ENCODE results near the gene SCD5.

SCD5 gene

DNA sequence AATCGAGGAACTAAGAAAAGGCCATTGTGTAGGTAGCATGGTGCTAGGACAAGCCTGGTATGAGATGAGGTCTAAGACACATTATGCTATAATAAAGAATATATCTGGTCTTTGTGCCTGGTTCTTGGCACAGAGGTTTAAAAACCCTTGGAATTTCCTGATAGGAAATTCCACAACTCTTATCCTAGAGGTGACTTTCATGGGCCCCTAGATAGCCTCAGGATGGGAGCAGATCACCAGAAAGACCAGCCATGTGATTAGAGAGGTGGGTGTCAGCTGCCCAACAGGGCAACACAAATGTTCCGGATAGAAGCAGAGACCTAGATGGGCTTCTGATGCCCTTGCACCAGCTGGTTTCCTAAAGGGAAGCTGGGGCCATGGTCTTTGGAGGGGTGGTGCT, 107.2 kb downstream of the SCD5 start:
- intact Hi-C loops (cut with DNase I; ENCODE audit: low total_unique reads) = no loop called here
- TF ChIP-seq, protein P1, sequence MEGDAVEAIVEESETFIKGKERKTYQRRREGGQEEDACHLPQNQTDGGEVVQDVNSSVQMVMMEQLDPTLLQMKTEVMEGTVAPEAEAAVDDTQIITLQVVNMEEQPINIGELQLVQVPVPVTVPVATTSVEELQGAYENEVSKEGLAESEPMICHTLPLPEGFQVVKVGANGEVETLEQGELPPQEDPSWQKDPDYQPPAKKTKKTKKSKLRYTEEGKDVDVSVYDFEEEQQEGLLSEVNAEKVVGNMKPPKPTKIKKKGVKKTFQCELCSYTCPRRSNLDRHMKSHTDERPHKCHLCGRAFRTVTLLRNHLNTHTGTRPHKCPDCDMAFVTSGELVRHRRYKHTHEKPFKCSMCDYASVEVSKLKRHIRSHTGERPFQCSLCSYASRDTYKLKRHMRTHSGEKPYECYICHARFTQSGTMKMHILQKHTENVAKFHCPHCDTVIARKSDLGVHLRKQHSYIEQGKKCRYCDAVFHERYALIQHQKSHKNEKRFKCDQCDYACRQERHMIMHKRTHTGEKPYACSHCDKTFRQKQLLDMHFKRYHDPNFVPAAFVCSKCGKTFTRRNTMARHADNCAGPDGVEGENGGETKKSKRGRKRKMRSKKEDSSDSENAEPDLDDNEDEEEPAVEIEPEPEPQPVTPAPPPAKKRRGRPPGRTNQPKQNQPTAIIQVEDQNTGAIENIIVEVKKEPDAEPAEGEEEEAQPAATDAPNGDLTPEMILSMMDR (IDR thresholded peaks at IDR 0.05) = no peak
- Histone ChIP-seq H3K27me3 (no peaks in the 10 kb centered on the region), H3K36me3 (no peaks in the 10 kb centered on the region), H3K9me3 (no peaks in the 10 kb centered on the region), H3K27ac (no peak overlapping the region), H3K4me1 (no peaks in the 10 kb centered on the region), H3K4me3 (no peak overlapping the region)
- DNase-seq = no peak

- Histone ChIP-seq H3K36me3 (no peaks in the 10 kb centered on the region), H3K4me1 (no peaks in the 10 kb centered on the region), H3K4me3 (no peak overlapping the region), H3K27ac (no peak overlapping the region), H3K9me3 (no peaks in the 10 kb centered on the region), H3K27me3 (no peaks in the 10 kb centered on the region)
- intact Hi-C loops (cut with DNase I; ENCODE audit: low total_unique reads) = no loop called here
- DNase-seq = no peak
- TF ChIP-seq, protein P1 (IDR thresholded peaks at IDR 0.05) = no peak
Observed at GRCh38 chr4:82688091-82688795, 110.4 kb downstream of the SCD5 start.

DNA sequence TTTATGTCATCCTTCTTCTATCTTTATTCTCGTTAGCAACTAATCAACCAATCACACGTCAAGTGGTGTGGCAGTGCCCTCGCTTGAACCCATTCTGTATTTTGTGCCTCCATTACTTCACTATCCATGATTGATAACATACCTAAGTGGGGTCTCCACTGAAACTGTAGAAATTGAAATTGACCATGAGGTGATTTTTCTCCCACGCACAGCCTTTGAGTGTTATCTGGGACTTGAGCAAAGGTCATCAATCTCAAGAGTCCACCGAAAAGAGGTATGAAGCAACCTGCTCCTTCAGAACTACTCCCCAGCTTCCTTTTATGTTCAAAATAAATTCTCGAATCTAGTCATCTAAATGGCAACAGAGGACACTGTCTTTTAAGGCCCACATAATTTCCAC, 111.1 kb downstream of the SCD5 start:
- no peaks in the 10 kb centered on the region for H3K4me1 ChIP-seq
- no peak for DNase-seq
- no peaks in the 10 kb centered on the region for H3K27me3 ChIP-seq
- no peak overlapping the region for H3K27ac ChIP-seq
- no peak overlapping the region for H3K4me3 ChIP-seq
- no peaks in the 10 kb centered on the region for H3K9me3 ChIP-seq
- TF ChIP-seq, protein P1 (IDR thresholded peaks at IDR 0.05) = no peak
- intact Hi-C loops (cut with DNase I; ENCODE audit: low total_unique reads) = no loop called here
- H3K36me3 ChIP-seq = no peaks in the 10 kb centered on the region

DNA sequence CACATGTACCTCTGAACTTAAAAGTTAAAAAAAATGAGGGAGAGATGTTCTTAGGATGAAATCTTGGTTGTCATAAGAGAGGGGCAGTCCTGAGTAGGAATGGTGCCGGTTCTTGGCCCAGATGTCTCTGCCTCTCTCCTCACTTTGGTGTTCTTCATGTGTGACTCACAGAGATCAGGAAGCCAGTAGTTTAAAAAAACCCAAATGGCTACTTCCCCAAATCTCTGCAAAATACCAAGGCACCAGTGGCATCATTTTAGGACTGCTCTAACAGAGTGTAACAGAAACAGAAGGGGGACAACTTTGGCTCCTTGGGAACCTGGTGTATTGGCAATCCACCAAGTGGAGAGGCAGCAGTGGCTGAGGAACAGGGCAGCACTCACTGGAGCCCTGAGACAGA, 116.8 kb downstream of the SCD5 start:
- DNase-seq = no peak
- Histone ChIP-seq H3K4me3 (no peak overlapping the region), H3K27me3 (no peaks in the 10 kb centered on the region), H3K4me1 (no peaks in the 10 kb centered on the region), H3K27ac (no peak overlapping the region), H3K9me3 (no peaks in the 10 kb centered on the region), H3K36me3 (peaks cover 0 to 4% (median 0%) of the 10 kb centered on the region in 3 donors)
- TF ChIP-seq, protein P1 (IDR thresholded peaks at IDR 0.05) = no peak
- intact Hi-C loops (cut with DNase I; ENCODE audit: low total_unique reads) = no loop called here

DNA sequence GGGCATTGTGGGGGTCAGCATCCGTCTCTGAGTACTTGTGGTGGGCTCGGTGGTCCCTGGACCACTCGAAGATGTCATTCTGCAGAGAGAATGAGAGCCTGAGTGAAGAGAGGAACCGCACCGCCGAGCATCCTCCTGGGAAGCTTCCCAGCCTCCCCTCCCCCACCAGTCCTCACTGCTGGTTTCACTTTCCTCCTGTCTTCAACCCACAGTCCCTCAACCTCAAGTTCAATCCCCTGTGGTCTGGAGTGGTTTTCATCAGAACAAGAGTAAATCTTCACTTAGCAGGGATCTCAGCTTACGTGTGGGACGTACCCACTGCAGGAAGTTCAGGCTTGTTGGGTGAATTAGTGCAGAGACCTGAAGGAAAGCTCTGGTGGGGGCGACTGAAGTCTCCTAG, 117.8 kb downstream of the SCD5 start:
- Histone ChIP-seq H3K27ac (no peak overlapping the region), H3K36me3 (peaks cover 0 to 4% (median 0%) of the 10 kb centered on the region in 3 donors), H3K9me3 (no peaks in the 10 kb centered on the region), H3K4me3 (no peak overlapping the region), H3K4me1 (no peaks in the 10 kb centered on the region), H3K27me3 (no peaks in the 10 kb centered on the region)
- DNase-seq = no peak
- TF ChIP-seq, protein P1 (IDR thresholded peaks at IDR 0.05) = no peak
- intact Hi-C loops (cut with DNase I; ENCODE audit: low total_unique reads) = no loop called here

DNA sequence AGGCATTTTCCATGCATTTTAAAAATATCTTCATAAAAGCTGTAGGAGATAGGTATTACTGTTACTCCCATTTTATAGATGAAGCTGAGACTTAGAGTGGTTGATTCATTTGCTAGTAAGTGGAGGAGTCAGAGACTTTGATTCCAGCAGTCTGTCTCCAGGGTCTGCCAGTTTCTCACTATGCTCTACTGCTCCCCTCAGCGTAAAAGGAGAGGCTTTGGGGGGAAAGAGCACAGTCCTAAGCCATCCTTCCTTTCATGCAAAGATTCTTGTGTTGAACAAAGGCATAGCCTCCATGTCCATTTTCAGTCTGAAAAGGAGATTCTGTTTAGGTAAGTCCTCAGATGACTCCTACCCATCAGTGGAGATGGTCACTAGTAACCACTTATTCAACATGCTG, 119.1 kb downstream of the SCD5 start:
- intact Hi-C loops (cut with DNase I; ENCODE audit: low total_unique reads) = no loop called here

More for the DNA sequence above, 119.1 kb downstream of the SCD5 start:
- DNase-seq = no peak
- Histone ChIP-seq H3K36me3 (peaks cover 0 to 4% (median 0%) of the 10 kb centered on the region in 3 donors), H3K27me3 (no peaks in the 10 kb centered on the region), H3K9me3 (no peaks in the 10 kb centered on the region), H3K4me3 (no peak overlapping the region), H3K27ac (no peak overlapping the region), H3K4me1 (no peaks in the 10 kb centered on the region)
- TF ChIP-seq, protein P1 (IDR thresholded peaks at IDR 0.05) = no peak

Data from tibial artery (tissue), 4 donors.